K562 (cell line): ENCODE data around the gene SETD5. TPM values are rescaled to one million over a fixed set of nuclear protein-coding genes. Genes with fewer than 3 reads are reported as not detected.

ENCODE experiments used
- EP400 ChIP-seq: fragments of 450-650 bp; IDR thresholded peaks from 2 replicates; pipeline ENCODE4 v1.6.1; 2017; ENCODE audit warnings: antibody characterized with exemption, mild to moderate bottlenecking, moderate library complexity
- ETV5 ChIP-seq: sonication (generic); formaldehyde crosslinking; IDR thresholded peaks from 2 replicates; pipeline ENCODE4 v1.4.0; 2020; ENCODE audit warnings: low read depth, mild to moderate bottlenecking, missing genetic modification reagents
- MBD1 ChIP-seq: fragments of 250-450 bp; sonication (Bioruptor Pico); IDR thresholded peaks from 2 replicates; pipeline ENCODE4 v1.8.0; 2022; ENCODE audit warnings: inconsistent platforms
- NCOA1 ChIP-seq: fragments of 450-650 bp; IDR thresholded peaks from 2 replicates; pipeline ENCODE4 v1.6.1; 2016; ENCODE audit warnings: low read depth
- PRDM10 ChIP-seq: fragments of 450-650 bp; IDR thresholded peaks from 2 replicates; pipeline ENCODE4 v1.6.1; 2018; ENCODE audit not compliant: partially characterized antibody
- SIN3B ChIP-seq: fragments of 450-650 bp; IDR thresholded peaks from 2 replicates; pipeline ENCODE4 v1.6.1; 2017; ENCODE audit warnings: low read depth, mild to moderate bottlenecking, moderate library complexity
- TAF1 ChIP-seq: IDR thresholded peaks from 2 replicates; pipeline ENCODE4 v1.6.1; 2011; ENCODE audit warnings: mild to moderate bottlenecking, low read length, moderate library complexity; ENCODE audit not compliant: insufficient read depth, control insufficient read depth, severe bottlenecking; ENCODE audit errors: extremely low read depth
- ZBTB17 ChIP-seq: fragments of 450-650 bp; formaldehyde crosslinking; IDR thresholded peaks from 2 replicates; pipeline ENCODE4 v1.4.0; 2020; ENCODE audit warnings: mild to moderate bottlenecking
- ZFP36 ChIP-seq: fragments of 150-350 bp; IDR thresholded peaks from 2 replicates; pipeline ENCODE4 v1.6.1; 2018; ENCODE audit warnings: low read length, low read depth; ENCODE audit not compliant: partially characterized antibody
- ZNF24 ChIP-seq: fragments of 450-650 bp; IDR thresholded peaks from 2 replicates; pipeline ENCODE4 v1.6.1; 2016
- ZZZ3 ChIP-seq: fragments of 450-650 bp; IDR thresholded peaks from 2 replicates; pipeline ENCODE4 v1.6.1; 2016; ENCODE audit warnings: antibody characterized with exemption, mild to moderate bottlenecking, moderate library complexity
- polyA plus RNA-seq, 8 experiments: library from polyadenylated mRNA; depleted of rRNA in 4 of 8; stranded (reverse) in 5 of 8; unstranded in 3 of 8; fragments of >200 nt; fragmentation: Nextera tagmentation in 2 of 8; fragmentation: Illumina TruSeq in 1 of 8; extraction: Ambion mirVana in 2 of 8; extraction: Trizol in 1 of 8; gene quantifications; 2 replicates each; pipeline versions ENCODE4 v1.2.1 to v1.2.3, GENCODE V29; 2011 to 2014; ENCODE audit warnings: inconsistent platforms in 1 of 8, missing spikeins in 1 of 8
- total RNA-seq, 7 experiments: library from RNA; depleted of rRNA in 6 of 7; stranded (reverse); fragments of >200 nt in 6 of 7; fragmentation: Illumina TruSeq in 2 of 7; extraction: Trizol in 2 of 7; gene quantifications; 2 replicates each; pipeline versions ENCODE4 v1.2.1 to v1.2.3, GENCODE V29; 2011 to 2021; ENCODE audit warnings: low replicate concordance in 1 of 7
- TF ChIP-seq, protein P1 (sequence below), 2 experiments: IDR thresholded peaks; 2 replicates each; pipeline ENCODE4 v1.6.1; 2012; ENCODE audit warnings: improper control_type of control experiment in 2 of 2, low read depth in 2 of 2, low read length in 2 of 2, borderline replicate concordance in 1 of 2
- TF ChIP-seq, protein P2 (sequence below): fragments of 450-650 bp; conservative IDR thresholded peaks from 2 replicates; pipeline ENCODE4 v1.6.1; 2016; ENCODE audit warnings: missing genetic modification characterization, low read depth, mild to moderate bottlenecking, control low read depth, missing compliant biosample characterization

Gene SETD5
- total and polyA plus RNA-seq, 9 of the 15 experiments (the other 6 are each of a cell fraction or from before 2014, with no cell fraction given), result 20.8 to 135 (median 87.2) TPM

DNA sequence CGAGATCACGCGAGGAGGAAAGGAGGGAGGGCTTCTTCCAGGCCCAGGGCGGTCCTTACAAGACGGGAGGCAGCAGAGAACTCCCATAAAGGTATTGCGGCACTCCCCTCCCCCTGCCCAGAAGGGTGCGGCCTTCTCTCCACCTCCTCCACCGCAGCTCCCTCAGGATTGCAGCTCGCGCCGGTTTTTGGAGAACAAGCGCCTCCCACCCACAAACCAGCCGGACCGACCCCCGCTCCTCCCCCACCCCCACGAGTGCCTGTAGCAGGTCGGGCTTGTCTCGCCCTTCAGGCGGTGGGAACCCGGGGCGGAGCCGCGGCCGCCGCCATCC is 1.1 kb upstream of the SETD5 start (continued):
- TF ChIP-seq MBD1 (CRISPR knock-in tag), result no peak
- TF ChIP-seq, protein P1, sequence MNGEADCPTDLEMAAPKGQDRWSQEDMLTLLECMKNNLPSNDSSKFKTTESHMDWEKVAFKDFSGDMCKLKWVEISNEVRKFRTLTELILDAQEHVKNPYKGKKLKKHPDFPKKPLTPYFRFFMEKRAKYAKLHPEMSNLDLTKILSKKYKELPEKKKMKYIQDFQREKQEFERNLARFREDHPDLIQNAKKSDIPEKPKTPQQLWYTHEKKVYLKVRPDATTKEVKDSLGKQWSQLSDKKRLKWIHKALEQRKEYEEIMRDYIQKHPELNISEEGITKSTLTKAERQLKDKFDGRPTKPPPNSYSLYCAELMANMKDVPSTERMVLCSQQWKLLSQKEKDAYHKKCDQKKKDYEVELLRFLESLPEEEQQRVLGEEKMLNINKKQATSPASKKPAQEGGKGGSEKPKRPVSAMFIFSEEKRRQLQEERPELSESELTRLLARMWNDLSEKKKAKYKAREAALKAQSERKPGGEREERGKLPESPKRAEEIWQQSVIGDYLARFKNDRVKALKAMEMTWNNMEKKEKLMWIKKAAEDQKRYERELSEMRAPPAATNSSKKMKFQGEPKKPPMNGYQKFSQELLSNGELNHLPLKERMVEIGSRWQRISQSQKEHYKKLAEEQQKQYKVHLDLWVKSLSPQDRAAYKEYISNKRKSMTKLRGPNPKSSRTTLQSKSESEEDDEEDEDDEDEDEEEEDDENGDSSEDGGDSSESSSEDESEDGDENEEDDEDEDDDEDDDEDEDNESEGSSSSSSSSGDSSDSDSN (IDR thresholded peaks at IDR 0.05; ENCODE audit: borderline replicate concordance in 1 of 2, low read depth in 2 of 2, low read length in 2 of 2), result no peak
- TF ChIP-seq ZBTB17 (CRISPR knock-in tag), result no peak
- no peak; the same call in 1 of the 2 replicates for TF ChIP-seq ZNF24
- no peak for TF ChIP-seq NCOA1
- TF ChIP-seq, protein P2, sequence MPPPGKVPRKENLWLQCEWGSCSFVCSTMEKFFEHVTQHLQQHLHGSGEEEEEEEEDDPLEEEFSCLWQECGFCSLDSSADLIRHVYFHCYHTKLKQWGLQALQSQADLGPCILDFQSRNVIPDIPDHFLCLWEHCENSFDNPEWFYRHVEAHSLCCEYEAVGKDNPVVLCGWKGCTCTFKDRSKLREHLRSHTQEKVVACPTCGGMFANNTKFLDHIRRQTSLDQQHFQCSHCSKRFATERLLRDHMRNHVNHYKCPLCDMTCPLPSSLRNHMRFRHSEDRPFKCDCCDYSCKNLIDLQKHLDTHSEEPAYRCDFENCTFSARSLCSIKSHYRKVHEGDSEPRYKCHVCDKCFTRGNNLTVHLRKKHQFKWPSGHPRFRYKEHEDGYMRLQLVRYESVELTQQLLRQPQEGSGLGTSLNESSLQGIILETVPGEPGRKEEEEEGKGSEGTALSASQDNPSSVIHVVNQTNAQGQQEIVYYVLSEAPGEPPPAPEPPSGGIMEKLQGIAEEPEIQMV, result no peak
- TF ChIP-seq ETV5 (CRISPR knock-in tag), result no peak; the same call in 1 of the 2 replicates
- TF ChIP-seq SIN3B, result no peak
- peak; percentile 96 for TF ChIP-seq EP400
- no peak for TF ChIP-seq ZZZ3
- no peak for TF ChIP-seq PRDM10
- TF ChIP-seq TAF1, result peak; percentile 77
- peak; percentile 77 for TF ChIP-seq ZFP36
- TF ChIP-seq, all 486 proteins: peak for 80
